ENCODE measurements around the gene PKIB.

- TF ChIP-seq POLR2A (IDR thresholded peaks at IDR 0.05): no peak
- TF ChIP-seq, protein P1, sequence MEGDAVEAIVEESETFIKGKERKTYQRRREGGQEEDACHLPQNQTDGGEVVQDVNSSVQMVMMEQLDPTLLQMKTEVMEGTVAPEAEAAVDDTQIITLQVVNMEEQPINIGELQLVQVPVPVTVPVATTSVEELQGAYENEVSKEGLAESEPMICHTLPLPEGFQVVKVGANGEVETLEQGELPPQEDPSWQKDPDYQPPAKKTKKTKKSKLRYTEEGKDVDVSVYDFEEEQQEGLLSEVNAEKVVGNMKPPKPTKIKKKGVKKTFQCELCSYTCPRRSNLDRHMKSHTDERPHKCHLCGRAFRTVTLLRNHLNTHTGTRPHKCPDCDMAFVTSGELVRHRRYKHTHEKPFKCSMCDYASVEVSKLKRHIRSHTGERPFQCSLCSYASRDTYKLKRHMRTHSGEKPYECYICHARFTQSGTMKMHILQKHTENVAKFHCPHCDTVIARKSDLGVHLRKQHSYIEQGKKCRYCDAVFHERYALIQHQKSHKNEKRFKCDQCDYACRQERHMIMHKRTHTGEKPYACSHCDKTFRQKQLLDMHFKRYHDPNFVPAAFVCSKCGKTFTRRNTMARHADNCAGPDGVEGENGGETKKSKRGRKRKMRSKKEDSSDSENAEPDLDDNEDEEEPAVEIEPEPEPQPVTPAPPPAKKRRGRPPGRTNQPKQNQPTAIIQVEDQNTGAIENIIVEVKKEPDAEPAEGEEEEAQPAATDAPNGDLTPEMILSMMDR (IDR thresholded peaks at IDR 0.05): no peak
Measured at GRCh38 chr6:122701666-122702065, 91.5 kb downstream of the PKIB start.

All from esophagus squamous epithelium (tissue), 4 donors.